Mesothelial cell of epicardium (in vitro differentiated cells): Measurements from ENCODE around the gene GIPC3. TPM values are rescaled to one million over a fixed set of nuclear protein-coding genes. Genes with fewer than 3 reads are reported as not detected.

Source experiments
- DNase-seq, 2 experiments: peaks; one replicate each; pipeline ENCODE4 v3.0.0; 2021; ENCODE audit warnings: low spot score in 2 of 2; ENCODE audit not compliant: unreplicated experiment in 2 of 2
- H3K27ac Mint-ChIP-seq: 2 replicates; pipeline ENCODE4 v1.8.0; 2021; ENCODE audit warnings: mixed read lengths
- H3K27me3 Mint-ChIP-seq: 2 replicates; pipeline ENCODE4 v1.8.0; 2021; ENCODE audit warnings: low read depth, mixed read lengths
- H3K36me3 Mint-ChIP-seq: 2 replicates; pipeline ENCODE4 v1.8.0; 2021; ENCODE audit warnings: mixed read lengths
- H3K4me1 Mint-ChIP-seq: 2 replicates; pipeline ENCODE4 v1.8.0; 2021; ENCODE audit warnings: mixed read lengths
- H3K4me3 Mint-ChIP-seq: 2 replicates; pipeline ENCODE4 v1.8.0; 2021; ENCODE audit warnings: mild to moderate bottlenecking, moderate library complexity, mixed read lengths
- H3K9me3 Mint-ChIP-seq: 2 replicates; pipeline ENCODE4 v1.8.0; 2021; ENCODE audit warnings: mixed read lengths
- CTCF ChIP-seq: fragments of 200-600 bp; sonication (generic); IDR thresholded peaks from one replicate; pipeline ENCODE4 v1.5.0; 2021; ENCODE audit warnings: antibody characterized with exemption; ENCODE audit not compliant: unreplicated experiment
- total RNA-seq: library from RNA; stranded (reverse); gene quantifications from 3 replicates; pipeline ENCODE4 v1.2.1, GENCODE V29; 2021

The GIPC3 gene
- total RNA-seq, 1 donor from 2014 or later, result 0.07 TPM

- Mint-ChIP-seq H3K4me3 (no peak overlapping the region), H3K4me1 (peaks cover 4% of the 10 kb centered on the region), H3K27ac (no peak overlapping the region), H3K27me3 (no peaks in the 10 kb centered on the region), H3K36me3 (peaks cover 5% of the 10 kb centered on the region), H3K9me3 (no peaks in the 10 kb centered on the region)
- TF ChIP-seq CTCF, result no peak
- no peak for DNase-seq
These were observed 41.3 kb upstream of the GIPC3 start for GRCh38 chr19:3544058-3544376.

GRCh38 chr19:3544742-3545668 lies 40.3 kb upstream of the GIPC3 start:
- Mint-ChIP-seq H3K27me3 (no peaks in the 10 kb centered on the region), H3K9me3 (no peaks in the 10 kb centered on the region), H3K4me3 (no peak overlapping the region), H3K36me3 (peaks cover 2% of the 10 kb centered on the region), H3K4me1 (no peaks in the 10 kb centered on the region), H3K27ac (no peak overlapping the region)
- peak; percentile 49 to 82 for DNase-seq
- peak; percentile 89 for TF ChIP-seq CTCF

- H3K36me3 Mint-ChIP-seq, result peaks cover 2% of the 10 kb centered on the region
- no peak overlapping the region for H3K27ac Mint-ChIP-seq
- no peaks in the 10 kb centered on the region for H3K4me1 Mint-ChIP-seq
- TF ChIP-seq CTCF, result no peak
- no peak overlapping the region for H3K4me3 Mint-ChIP-seq
- no peaks in the 10 kb centered on the region for H3K9me3 Mint-ChIP-seq
- DNase-seq, result no peak
- H3K27me3 Mint-ChIP-seq, result no peaks in the 10 kb centered on the region
These were observed 39.6 kb upstream of the GIPC3 start for GRCh38 chr19:3545669-3546034.

- Mint-ChIP-seq H3K4me3 (no peak overlapping the region), H3K9me3 (no peaks in the 10 kb centered on the region), H3K4me1 (no peaks in the 10 kb centered on the region), H3K27me3 (no peaks in the 10 kb centered on the region), H3K36me3 (peaks cover 2% of the 10 kb centered on the region), H3K27ac (no peak overlapping the region)
- no peak for TF ChIP-seq CTCF
- no peak for DNase-seq
These were observed 39.2 kb upstream of the GIPC3 start for GRCh38 chr19:3546119-3546518.

- Mint-ChIP-seq H3K4me1 (no peaks in the 10 kb centered on the region), H3K27ac (no peak overlapping the region), H3K4me3 (no peak overlapping the region), H3K27me3 (no peaks in the 10 kb centered on the region), H3K36me3 (peaks cover 2% of the 10 kb centered on the region), H3K9me3 (no peaks in the 10 kb centered on the region)
- no peak for DNase-seq
- TF ChIP-seq CTCF, result peak; percentile 60
These were observed 38.0 kb upstream of the GIPC3 start for GRCh38 chr19:3547301-3547731.
